Pons (tissue), 1 donor: ENCODE results near the gene TAX1BP1.
"Not testable (repeated sequence)": the region's sequence is repeated elsewhere in the genome, so short reads cannot be mapped to it uniquely, and the experiment has no call there.

ENCODE experiments used
- DNase-seq: peaks from one replicate; pipeline ENCODE4 v3.0.0-alpha.2; 2016; ENCODE audit warnings: low spot score

Gene TAX1BP1

DNA sequence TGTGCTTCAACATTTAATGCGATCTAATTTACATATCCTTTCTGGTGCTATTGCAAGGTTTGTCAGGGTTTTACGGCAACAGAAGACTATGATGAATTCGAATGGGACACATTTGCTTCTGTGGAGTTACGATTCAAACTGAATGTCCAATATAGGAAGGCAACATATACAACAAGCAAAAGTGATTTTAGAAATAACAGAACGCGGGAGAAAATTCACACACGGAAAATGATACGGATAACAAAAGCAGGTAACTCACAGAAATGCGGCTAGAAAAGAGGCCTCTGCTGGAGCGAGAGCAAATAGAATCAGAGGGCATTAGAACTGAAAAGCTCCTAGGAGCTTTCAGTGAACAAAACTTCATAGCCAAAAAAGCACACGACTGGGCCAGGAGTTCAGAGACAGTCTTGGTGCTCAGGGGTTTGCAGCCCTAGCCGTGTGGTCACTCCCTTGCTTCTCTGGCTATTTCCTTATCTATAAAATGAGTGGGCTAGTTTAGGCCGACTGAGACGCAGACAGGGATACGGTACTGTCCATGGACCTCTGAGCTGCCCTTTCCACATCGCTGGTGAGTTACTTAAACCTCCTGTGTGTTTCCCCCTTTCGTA lies 557 bp upstream of the TAX1BP1 start:
- DNase-seq: no peak

DNA sequence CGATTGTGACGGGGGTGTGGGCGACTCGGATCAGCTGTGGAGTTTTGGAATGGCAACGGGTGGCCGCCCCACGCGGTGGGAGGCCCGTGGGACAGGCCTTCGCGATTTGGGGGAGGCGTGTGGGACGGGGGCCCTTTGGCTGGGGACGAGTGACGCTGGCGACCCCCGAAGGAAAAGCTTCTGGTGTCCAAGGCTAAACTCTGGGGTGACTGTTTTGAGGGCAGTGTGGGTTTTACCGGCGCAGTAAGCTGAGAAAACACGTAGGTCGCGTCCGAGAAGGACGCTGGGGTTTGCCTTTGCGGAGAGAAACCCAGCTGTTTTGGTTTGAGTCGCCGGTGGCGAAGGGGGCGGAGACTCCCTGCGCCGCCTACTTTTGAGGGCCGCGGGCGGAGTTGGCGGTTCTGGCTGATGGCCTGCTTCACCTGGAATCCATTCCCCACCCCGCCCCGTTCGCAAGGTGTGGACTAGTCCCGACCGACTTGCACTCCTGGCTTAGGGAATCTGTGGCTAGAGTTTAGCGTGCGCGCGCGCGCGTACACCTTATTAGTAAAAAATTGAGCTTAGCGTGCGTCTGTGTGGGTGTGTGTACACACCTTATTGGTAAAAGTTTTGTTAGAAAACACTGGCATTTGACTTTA lies 606 bp downstream of the TAX1BP1 start:
- peak; percentile 58 for DNase-seq

DNA sequence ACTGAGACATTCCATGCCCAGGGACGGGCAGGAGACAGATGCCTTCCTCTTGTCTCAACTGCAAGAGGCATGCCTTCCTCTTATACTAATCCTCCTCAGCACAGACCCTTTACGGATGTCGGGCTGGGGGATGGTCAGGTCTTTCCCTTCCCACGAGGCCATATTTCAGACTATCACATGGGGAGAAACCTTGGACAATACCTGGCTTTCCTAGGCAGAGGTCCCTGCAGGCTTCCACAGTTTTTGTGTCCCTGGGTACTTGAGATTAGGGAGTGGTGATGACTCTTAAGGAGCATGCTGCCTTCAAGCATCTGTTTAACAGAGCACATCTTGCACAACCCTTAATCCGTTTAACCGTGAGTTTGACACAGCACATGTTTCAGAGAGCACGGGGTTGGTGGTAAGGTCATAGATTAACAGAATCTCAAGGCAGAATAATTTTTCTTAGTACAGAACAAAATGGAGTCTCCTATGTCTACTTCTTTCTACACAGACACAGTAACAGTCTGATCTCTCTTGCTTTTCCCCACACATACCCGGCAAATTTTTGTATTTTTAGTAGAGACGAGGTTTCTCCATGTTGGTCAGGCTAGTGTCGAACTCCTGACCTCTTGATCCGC lies 2.2 kb downstream of the TAX1BP1 start:
- not testable (repeated sequence) for DNase-seq

GRCh38 chr7:27745064-27745583 lies 5.2 kb downstream of the TAX1BP1 start:
- no peak for DNase-seq

GRCh38 chr7:27746486-27746885 lies 6.5 kb downstream of the TAX1BP1 start:
- DNase-seq: no peak

DNA sequence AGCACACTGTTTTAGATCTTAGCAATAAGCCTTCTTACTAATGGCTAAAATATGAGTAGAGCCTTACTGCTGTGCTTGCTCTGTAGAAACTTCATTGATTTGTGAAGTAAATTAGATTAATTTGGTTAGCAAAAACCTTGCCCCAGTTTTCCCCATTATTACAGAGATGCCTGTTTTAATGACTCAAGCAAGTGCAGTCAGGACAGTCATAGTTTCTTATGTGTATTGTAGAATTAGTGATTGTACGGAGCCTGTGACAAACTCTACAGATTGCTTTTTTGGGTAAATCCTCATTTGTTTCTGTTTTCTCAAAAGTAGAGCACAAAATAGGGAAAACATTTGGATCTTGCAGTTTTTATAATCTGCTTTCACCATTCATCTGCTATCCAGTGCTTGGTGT lies 7.0 kb downstream of the TAX1BP1 start:
- DNase-seq: no peak

- DNase-seq: no peak
Measured at GRCh38 chr7:27747589-27748368, 7.8 kb downstream of the TAX1BP1 start.

DNA sequence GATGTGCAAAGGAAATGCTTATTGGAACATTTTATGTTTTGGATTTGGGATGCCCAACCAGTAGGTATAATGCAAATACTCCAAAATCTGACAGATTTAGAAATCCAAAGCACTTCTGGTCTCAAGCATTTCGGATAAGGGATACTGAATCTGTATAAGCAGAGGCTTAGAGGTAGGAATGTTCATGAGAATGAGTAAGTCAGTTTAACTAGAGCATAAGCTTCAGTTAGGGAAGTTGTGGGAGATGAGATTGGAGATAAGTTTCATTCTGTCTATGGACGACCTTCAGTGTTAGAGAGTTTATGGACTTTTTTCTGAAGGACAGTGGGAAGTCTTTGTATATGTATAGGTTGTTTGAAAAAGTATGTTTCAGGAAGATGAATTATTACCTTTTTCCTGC lies 10.4 kb downstream of the TAX1BP1 start:
- no peak for DNase-seq

GRCh38 chr7:27751888-27752660 lies 12.1 kb downstream of the TAX1BP1 start:
- DNase-seq: no peak

DNA sequence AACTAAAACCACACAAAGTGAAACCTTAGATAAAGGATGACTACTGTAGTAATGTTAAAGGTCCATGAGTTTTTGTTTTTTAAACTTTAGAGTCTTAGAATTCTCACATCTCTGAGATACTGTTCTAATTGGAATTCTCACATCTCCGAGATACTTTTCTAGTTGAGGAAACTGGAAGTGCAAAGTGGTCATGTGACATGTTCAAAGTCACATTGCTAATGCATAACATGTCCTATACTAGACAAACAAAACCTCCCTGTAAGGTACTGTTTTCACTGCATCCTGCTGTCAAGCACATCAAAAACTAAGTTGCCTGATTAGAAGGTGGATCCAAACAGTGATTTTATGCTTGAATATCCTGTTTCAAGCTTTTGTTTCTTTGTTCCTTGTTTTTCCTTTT lies 13.9 kb downstream of the TAX1BP1 start:
- no peak for DNase-seq

DNA sequence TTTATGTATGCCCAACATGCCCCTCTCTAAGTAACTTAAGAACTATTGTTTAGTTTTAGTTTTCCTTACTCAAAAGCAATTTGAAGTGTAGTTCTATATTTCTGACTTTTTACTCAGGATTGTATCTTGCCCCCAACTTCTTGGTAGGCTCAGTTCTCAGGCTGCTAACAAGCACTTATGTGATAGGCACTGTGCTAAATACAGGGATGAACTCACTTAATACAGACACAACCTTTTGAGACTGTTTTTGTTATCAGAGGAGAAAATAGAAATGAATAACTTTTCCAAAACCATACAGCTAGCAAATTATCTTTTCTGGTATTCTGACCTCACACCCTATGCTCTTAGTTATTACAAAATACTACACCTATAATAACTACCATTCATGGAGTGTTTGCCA lies 16.3 kb downstream of the TAX1BP1 start:
- DNase-seq: no peak

DNA sequence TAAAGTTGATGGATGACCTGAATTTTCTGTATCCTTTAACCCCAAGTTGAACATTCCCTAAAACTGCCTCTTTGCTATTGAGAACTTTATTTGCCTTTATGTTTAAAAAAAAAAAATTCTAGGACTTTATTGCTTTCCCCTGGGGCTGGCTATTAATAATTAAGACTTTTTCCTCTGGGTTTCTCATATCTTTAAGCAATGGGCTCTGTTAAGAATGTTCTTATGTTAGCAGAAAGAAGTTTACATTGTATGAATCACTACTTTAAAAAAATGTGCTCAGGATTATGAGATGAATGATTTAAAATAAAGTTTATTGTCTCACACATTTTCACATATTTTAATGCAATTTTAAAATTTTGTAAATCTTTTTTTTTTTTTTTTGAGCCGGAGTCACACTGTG lies 19.5 kb downstream of the TAX1BP1 start:
- DNase-seq: no peak

DNA sequence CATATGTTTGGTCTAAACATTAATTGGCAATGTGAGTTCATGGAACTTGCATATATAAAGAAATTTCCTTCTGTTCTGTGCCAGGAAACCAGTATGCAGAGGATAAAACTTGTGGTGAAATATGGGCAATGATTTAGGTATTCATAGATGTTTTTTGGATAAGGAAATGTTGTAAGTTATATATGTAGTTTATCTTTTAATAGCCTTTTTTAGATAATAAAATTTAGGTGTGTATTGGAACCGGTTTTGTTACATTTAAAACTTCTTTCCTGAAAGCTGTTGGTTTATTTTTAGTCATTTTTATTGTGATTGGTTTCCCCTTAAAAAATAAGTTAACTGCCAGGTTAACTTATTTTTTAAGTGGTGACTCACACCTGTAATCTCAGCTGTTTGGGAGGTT lies 22.1 kb downstream of the TAX1BP1 start:
- DNase-seq: no peak

DNA sequence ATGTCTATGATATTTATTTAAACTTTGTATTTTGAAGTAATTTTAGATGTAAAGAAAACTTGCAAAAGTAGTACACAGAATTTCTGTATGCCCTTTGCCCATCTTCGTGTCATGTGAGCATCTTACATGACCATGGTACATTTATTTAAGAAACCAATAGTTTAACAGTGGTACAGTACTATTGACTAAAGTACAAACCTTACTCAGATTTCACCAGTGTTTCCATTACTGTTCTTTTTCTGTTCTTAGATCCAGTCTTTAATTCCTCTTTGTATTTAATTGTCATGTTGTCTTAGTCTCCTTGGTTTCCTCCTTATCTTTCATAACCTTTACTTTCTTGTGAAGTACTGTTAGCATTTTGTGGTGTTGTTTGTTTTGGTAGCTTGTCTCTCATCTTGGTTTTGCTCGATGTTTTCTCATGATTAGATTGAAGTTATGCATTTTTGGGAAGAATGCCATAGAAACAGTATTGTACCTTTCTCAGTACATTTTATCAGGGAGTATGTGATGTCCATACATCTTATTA lies 24.1 kb downstream of the TAX1BP1 start:
- no peak for DNase-seq

- no peak for DNase-seq
Measured at GRCh38 chr7:27765841-27766240, 25.9 kb downstream of the TAX1BP1 start.

- DNase-seq: no peak
Measured at GRCh38 chr7:27767374-27767773, 27.4 kb downstream of the TAX1BP1 start.

DNA sequence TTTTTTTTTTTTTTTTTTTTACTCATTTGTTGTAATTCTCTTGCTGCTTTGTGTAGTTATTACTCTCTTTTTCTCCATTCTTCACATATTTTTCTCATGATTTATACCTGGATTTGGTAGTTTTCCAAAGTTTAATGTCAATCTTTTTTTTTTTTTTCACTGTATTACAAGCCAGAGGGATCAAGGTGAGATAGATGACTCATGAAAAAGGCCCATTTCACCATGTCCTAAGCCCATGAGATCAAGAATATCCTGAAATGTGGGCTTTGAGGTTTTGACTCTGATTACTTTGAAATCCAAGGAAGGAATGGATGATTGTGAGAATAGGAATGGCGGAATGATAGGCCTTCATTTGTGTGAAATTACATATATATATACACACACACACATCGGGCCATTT lies 31.1 kb downstream of the TAX1BP1 start:
- no peak for DNase-seq

DNA sequence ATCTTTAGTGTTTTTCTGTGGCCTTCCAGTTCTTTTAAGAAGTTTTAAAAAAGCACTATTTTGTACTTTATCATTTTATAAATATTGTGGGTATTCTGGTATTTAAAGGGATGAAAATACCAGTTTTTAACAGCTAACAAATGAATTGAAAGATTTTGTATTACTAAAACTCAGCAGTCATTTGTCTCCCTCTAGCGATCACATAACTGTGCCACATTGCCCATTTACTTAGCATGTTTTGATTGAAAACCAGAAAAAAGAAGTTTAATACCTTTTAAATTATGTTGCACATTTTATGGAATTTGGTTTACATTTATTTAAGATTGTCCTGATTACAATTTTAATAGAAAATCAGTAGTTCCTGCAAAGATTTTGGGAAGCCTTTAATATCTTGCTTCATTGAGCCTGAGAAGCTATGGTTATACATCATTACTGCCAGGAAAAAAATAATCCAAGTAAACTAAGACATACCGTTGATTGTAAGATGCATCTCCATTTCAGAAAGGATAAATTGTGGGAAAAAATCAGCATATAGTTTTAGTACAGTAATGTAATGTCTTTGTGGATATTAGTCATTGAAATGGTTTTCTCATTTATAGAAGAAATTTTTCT lies 34.9 kb downstream of the TAX1BP1 start:
- peak; percentile 30 for DNase-seq

DNA sequence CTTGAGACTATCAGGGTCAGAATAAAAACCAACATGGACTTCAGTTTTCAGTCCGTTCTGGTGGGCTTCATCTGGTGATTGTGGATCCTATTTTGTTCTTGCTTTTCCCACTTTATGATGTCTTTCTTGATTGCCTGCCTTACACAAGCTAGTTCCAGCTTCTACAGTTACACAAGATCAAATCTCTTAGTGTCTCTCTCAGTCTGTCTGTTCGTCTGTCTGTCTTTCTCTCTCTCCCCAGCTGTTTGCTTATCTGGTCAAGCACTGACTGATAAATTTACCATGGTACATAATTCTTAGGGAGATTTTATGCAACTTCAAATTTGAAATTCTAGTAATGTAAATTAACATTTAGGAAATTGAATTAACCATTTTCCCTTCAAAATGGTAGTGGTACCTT lies 35.8 kb downstream of the TAX1BP1 start:
- DNase-seq: no peak

DNA sequence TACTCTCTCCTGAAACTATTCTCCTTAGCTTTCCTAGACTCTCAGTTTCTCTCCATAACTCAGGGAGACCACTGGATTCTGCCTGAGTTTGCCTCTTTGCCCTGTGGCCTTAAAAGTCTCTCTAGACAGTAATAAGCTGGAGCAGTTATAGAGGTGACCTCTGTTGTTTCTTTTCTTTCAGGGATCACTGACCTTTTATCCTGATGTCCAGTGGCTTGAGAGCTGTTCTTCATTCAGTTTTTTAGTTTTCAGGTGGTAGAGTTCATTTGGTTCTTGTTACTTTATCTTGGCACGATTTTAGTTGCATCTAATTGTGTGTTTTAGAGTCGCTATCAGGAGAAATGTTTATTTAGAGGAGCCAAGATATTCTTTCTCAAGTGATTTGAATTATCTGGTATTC lies 37.7 kb downstream of the TAX1BP1 start:
- no peak for DNase-seq

DNA sequence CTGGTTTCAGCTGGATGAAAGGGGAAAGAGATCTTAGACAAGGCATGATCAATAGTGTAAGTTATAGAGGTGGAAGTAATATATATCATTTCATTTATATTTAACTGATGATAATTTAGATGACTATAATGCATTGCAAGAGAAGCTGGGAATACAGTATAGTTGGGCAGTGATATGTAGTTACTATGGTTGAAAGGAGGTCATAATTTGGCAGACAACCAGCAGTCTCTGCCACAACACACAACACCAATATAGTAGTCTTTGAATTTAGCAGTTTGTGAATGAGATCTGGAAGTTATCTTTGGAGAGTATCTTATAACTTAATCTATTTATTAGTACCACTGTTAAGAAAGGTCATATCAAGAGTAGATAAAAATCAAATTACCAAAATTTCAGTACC lies 39.9 kb downstream of the TAX1BP1 start:
- no peak for DNase-seq
